Mucosa of descending colon (tissue), 3 donors: ENCODE data around the gene JSRP1. TPM values are rescaled to one million over a fixed set of nuclear protein-coding genes. Genes with fewer than 3 reads are reported as not detected.
A peak's percentile ranks its signal among the peaks of the same experiment; 100 is the strongest.

ENCODE experiments used
- ATAC-seq: fragments of 200-7000 bp; cut with Tn5 transposase; one replicate; pipeline ENCODE4 v1.9.1; 2020; ENCODE audit warnings: mild to moderate bottlenecking, moderate library complexity
- DNase-seq, 3 donors: peaks; one replicate each; pipeline ENCODE4 v3.0.0-alpha.2; 2020
- H3K36me3 ChIP-seq: fragments of 200-600 bp; one replicate; pipeline ENCODE4 v1.8.0; 2021; ENCODE audit warnings: low read depth, mild to moderate bottlenecking
- H3K4me1 ChIP-seq: fragments of 200-600 bp; one replicate; pipeline ENCODE4 v1.8.0; 2021; ENCODE audit warnings: low read depth, mild to moderate bottlenecking
- H3K4me3 ChIP-seq: fragments of 200-600 bp; one replicate; pipeline ENCODE4 v1.8.0; 2021; ENCODE audit warnings: mild to moderate bottlenecking
- H3K9me3 ChIP-seq: fragments of 200-600 bp; one replicate; pipeline ENCODE4 v1.8.0; 2021; ENCODE audit warnings: mild to moderate bottlenecking
- CTCF ChIP-seq: fragments of 200-600 bp; IDR thresholded peaks from one replicate; pipeline ENCODE4 v1.8.0; 2022; ENCODE audit warnings: antibody characterized with exemption, mild to moderate bottlenecking
- intact Hi-C, 2 donors: fragments of 100-400 bp; cut with DNase I in 1 of 2; cut with micrococcal nuclease in 1 of 2; formaldehyde crosslinking; loops; one replicate each; pipeline versions ENCODE4 v1.11.0 to v1.11.1; 2022; cut with DNase I, micrococcal nuclease
- total RNA-seq, 3 donors: library from RNA; stranded (reverse); fragmentation: NEBNext Ultra II Directional in 2 of 3; extraction: Animal tissue kit (Norgen Biotek cat#: 25700) in 2 of 3; gene quantifications; one replicate each; pipeline versions ENCODE4 v1.2.1 to v1.2.4, GENCODE V29; 2021 to 2023
- donor health status: DM: no; HTN: no; CAD: no; lungs with moderate emphysema.
- donor health status: DM: no; HTN: no; CAD: no.
- donor health status: DM: no; HTN: yes; CAD: no.

JSRP1 gene
- total RNA-seq, 3 donors from 2014 or later = 0.38 to 2.4 (median 0.87) TPM

- H3K36me3 ChIP-seq = peaks cover 7% of the 10 kb centered on the region
- ATAC-seq (peak; percentile 6), DNase-seq (no peak)
- no peaks in the 10 kb centered on the region for H3K9me3 ChIP-seq
- H3K4me3 ChIP-seq = no peak overlapping the region
- TF ChIP-seq CTCF = no peak
- intact Hi-C loops = no loop called here
- no peaks in the 10 kb centered on the region for H3K4me1 ChIP-seq
Observed at GRCh38 chr19:2227415-2228156, 28.6 kb downstream of the JSRP1 start.

GRCh38 chr19:2226840-2227360, 29.3 kb downstream of the JSRP1 start:
- TF ChIP-seq CTCF = no peak
- intact Hi-C loops = no loop called here
- DNase-seq (no peak), ATAC-seq (no peak)
- Histone ChIP-seq H3K36me3 (peaks cover 6% of the 10 kb centered on the region), H3K9me3 (no peaks in the 10 kb centered on the region), H3K4me3 (no peak overlapping the region), H3K4me1 (no peaks in the 10 kb centered on the region)

- intact Hi-C loops = no loop called here
- H3K36me3 ChIP-seq = peaks cover 6% of the 10 kb centered on the region
- no peaks in the 10 kb centered on the region for H3K9me3 ChIP-seq
- no peak for DNase-seq
- no peaks in the 10 kb centered on the region for H3K4me1 ChIP-seq
- no peak for ATAC-seq
- TF ChIP-seq CTCF = no peak
- no peak overlapping the region for H3K4me3 ChIP-seq
Observed at GRCh38 chr19:2226051-2226839, 30.0 kb downstream of the JSRP1 start.

GRCh38 chr19:2225415-2226050, 30.7 kb downstream of the JSRP1 start:
- no peaks in the 10 kb centered on the region for H3K4me1 ChIP-seq
- intact Hi-C loops = no loop called here
- no peak for DNase-seq
- peaks cover 10% of the 10 kb centered on the region for H3K36me3 ChIP-seq
- H3K9me3 ChIP-seq = no peaks in the 10 kb centered on the region
- H3K4me3 ChIP-seq = no peak overlapping the region
- TF ChIP-seq CTCF = no peak
- no peak for ATAC-seq

GRCh38 chr19:2224754-2225349, 31.4 kb downstream of the JSRP1 start:
- intact Hi-C loops = no loop called here
- Histone ChIP-seq H3K4me1 (no peaks in the 10 kb centered on the region), H3K9me3 (no peaks in the 10 kb centered on the region), H3K4me3 (no peak overlapping the region), H3K36me3 (peaks cover 11% of the 10 kb centered on the region)
- ATAC-seq (no peak), DNase-seq (no peak)
- TF ChIP-seq CTCF = no peak
